ENCODE measurements around the gene CAPZB. TPM values are rescaled to one million over a fixed set of nuclear protein-coding genes. Genes with fewer than 3 reads are reported as not detected.
"Not testable (repeated sequence)": the region's sequence is repeated elsewhere in the genome, so short reads cannot be mapped to it uniquely, and the experiment has no call there.

Gene CAPZB
- total RNA-seq, 1 experiment from 2014 or later: 348 TPM

GRCh38 chr1:19524791-19525190, 39.5 kb upstream of the CAPZB start:
- H4K20me1 ChIP-seq (ENCODE audit: control insufficient read depth, insufficient read depth, insufficient read length): no peaks in the 10 kb centered on the region
- WGBS (ENCODE audit: extremely low coverage, insufficient read length, low lambda C conversion rate): no CpG with 5 or more reads among the region's 5 CpGs
- no peak overlapping the region for H3K18ac ChIP-seq (ENCODE audit: insufficient read length, low read depth, low read length)
- H3K4me2 ChIP-seq (ENCODE audit: insufficient read depth, insufficient read length, low read length): no peak overlapping the region
- no peak overlapping the region for H3T11ph ChIP-seq (ENCODE audit: low read length)
- Mint-ChIP-seq H3K4me3 (no peak overlapping the region), H3K27ac (no peak overlapping the region), H3K36me3 (ENCODE audit: insufficient read depth in 1 of 3, low read depth in 3 of 3) (peaks cover 0 to 5% (median 2%) of the 10 kb centered on the region in 3 experiments; a peak in 3 of 7 replicates), H3K9me3 (peaks cover 4 to 10% of the 10 kb centered on the region in 2 experiments), H3K27me3 (ENCODE audit: low read depth) (peaks cover 3% of the 10 kb centered on the region; the same call in 1 of the 2 replicates), H3K4me1 (no peaks in the 10 kb centered on the region)
- H2BK15ac ChIP-seq (ENCODE audit: low read depth, low read length): no peak overlapping the region
- H3K79me2 ChIP-seq (ENCODE audit: insufficient read depth, low read length): no peaks in the 10 kb centered on the region
- H3K27me3 ChIP-seq (ENCODE audit: insufficient read depth, low read length): no peaks in the 10 kb centered on the region
- no peak overlapping the region for H3K14ac ChIP-seq (ENCODE audit: insufficient read depth, low read length)
- H3K23ac ChIP-seq (ENCODE audit: insufficient read length, low read depth, low read length): no peak overlapping the region
- no peak overlapping the region for H2AK5ac ChIP-seq (ENCODE audit: insufficient read length, low read length)
- H3K9me3 ChIP-seq (ENCODE audit: control insufficient read depth, low read depth, low read length): no peaks in the 10 kb centered on the region
- H3K23me2 ChIP-seq (ENCODE audit: insufficient read length, low read depth, low read length, poor library complexity, severe bottlenecking): no peaks in the 10 kb centered on the region
- H3K56ac ChIP-seq (ENCODE audit: insufficient read length, low read depth, low read length): no peak overlapping the region
- H4K91ac ChIP-seq (ENCODE audit: insufficient read length, low read depth, low read length): no peak overlapping the region
- no peak overlapping the region for H2BK5ac ChIP-seq (ENCODE audit: insufficient read length, low read length)
- no peak overlapping the region for H3K4ac ChIP-seq (ENCODE audit: low read depth, low read length)
- no peak overlapping the region for H2AFZ ChIP-seq (ENCODE audit: low read length)
- H2BK12ac ChIP-seq (ENCODE audit: insufficient read length, low read depth, low read length): no peak overlapping the region
- no peak for DNase-seq
- no peak overlapping the region for H4K8ac ChIP-seq (replicated peaks; ENCODE audit: insufficient read length, low read depth, low read length)
- no peak overlapping the region for H3K9ac ChIP-seq (ENCODE audit: extremely low read depth, insufficient read length, low read length)
- H3K27ac ChIP-seq (ENCODE audit: insufficient read length, low read depth, low read length): no peak overlapping the region
- H2BK120ac ChIP-seq (ENCODE audit: low read depth, low read length, poor library complexity, severe bottlenecking): no peak overlapping the region
- no peaks in the 10 kb centered on the region for H3K4me1 ChIP-seq (ENCODE audit: insufficient read depth, low read length)
- H3K79me1 ChIP-seq (ENCODE audit: insufficient read depth, low read depth, low read length, poor library complexity, severe bottlenecking): no peaks in the 10 kb centered on the region
- no peak overlapping the region for H4K5ac ChIP-seq (ENCODE audit: insufficient read length, low read depth, low read length)
- TF ChIP-seq CTCF (conservative IDR thresholded peaks at IDR 0.05): no peak
- H2BK20ac ChIP-seq (ENCODE audit: low read depth, low read length, poor library complexity, severe bottlenecking): no peak overlapping the region

DNA sequence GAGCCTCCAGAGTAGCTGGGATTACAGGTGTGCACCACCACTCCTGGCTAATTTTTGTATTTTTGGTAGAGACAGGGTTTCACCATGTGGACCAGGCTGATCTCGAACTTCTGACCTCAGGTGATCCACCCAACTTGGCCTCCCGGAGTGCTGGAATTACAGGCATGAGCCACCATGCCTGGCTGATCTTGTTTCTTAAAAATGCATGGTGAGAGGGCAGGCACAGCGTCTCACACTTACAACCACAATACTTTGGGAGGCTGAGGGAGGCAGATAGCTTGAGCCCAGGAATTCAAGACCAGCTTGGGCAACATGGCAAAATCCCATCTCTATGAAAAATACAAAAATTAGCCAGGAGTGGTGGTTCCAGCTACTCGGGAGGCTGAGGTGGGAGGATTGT, 37.2 kb upstream of the CAPZB start:
- H3K9me3 ChIP-seq (ENCODE audit: control insufficient read depth, low read depth, low read length); H4K20me1 ChIP-seq (ENCODE audit: control insufficient read depth, insufficient read depth, insufficient read length); H3K9ac ChIP-seq (ENCODE audit: extremely low read depth, insufficient read length, low read length); H3K27ac ChIP-seq (ENCODE audit: insufficient read length, low read depth, low read length); DNase-seq; H3K4me1 ChIP-seq (ENCODE audit: insufficient read depth, low read length); H3K79me2 ChIP-seq (ENCODE audit: insufficient read depth, low read length); H3K79me1 ChIP-seq (ENCODE audit: insufficient read depth, low read depth, low read length, poor library complexity, severe bottlenecking); H4K5ac ChIP-seq (ENCODE audit: insufficient read length, low read depth, low read length); H2BK120ac ChIP-seq (ENCODE audit: low read depth, low read length, poor library complexity, severe bottlenecking); H3K14ac ChIP-seq (ENCODE audit: insufficient read depth, low read length); H3K4me1 Mint-ChIP-seq; H3K4ac ChIP-seq (ENCODE audit: low read depth, low read length); H4K91ac ChIP-seq (ENCODE audit: insufficient read length, low read depth, low read length); H3T11ph ChIP-seq (ENCODE audit: low read length); H3K36me3 Mint-ChIP-seq (ENCODE audit: insufficient read depth in 1 of 3, low read depth in 3 of 3); H3K23me2 ChIP-seq (ENCODE audit: insufficient read length, low read depth, low read length, poor library complexity, severe bottlenecking); H3K4me3 Mint-ChIP-seq; H3K4me2 ChIP-seq (ENCODE audit: insufficient read depth, insufficient read length, low read length); H2BK12ac ChIP-seq (ENCODE audit: insufficient read length, low read depth, low read length); H3K27me3 ChIP-seq (ENCODE audit: insufficient read depth, low read length); H4K8ac ChIP-seq (replicated peaks; ENCODE audit: insufficient read length, low read depth, low read length); H3K9me3 Mint-ChIP-seq; H2BK15ac ChIP-seq (ENCODE audit: low read depth, low read length); H3K56ac ChIP-seq (ENCODE audit: insufficient read length, low read depth, low read length); H3K27ac Mint-ChIP-seq; H3K18ac ChIP-seq (ENCODE audit: insufficient read length, low read depth, low read length); H2AFZ ChIP-seq (ENCODE audit: low read length); H3K27me3 Mint-ChIP-seq (ENCODE audit: low read depth); H3K23ac ChIP-seq (ENCODE audit: insufficient read length, low read depth, low read length); H2BK5ac ChIP-seq (ENCODE audit: insufficient read length, low read length); H2AK5ac ChIP-seq (ENCODE audit: insufficient read length, low read length); H2BK20ac ChIP-seq (ENCODE audit: low read depth, low read length, poor library complexity, severe bottlenecking): not testable (repeated sequence)
- no CpG with 5 or more reads among the region's 4 CpGs for WGBS (ENCODE audit: extremely low coverage, insufficient read length, low lambda C conversion rate)

All from H9 (cell line).